Liver (tissue), 9 donors: ENCODE data around the gene IRF2. TPM values are rescaled to one million over a fixed set of nuclear protein-coding genes. Genes with fewer than 3 reads are reported as not detected.

Source experiments
- DNase-seq: peaks from one replicate; pipeline ENCODE4 v3.0.0-alpha.2; 2017; ENCODE audit warnings: low spot score
- H3K27ac ChIP-seq, 2 donors: one replicate each; pipeline ENCODE4 v1.7.0; 2013; ENCODE audit warnings: inconsistent platforms in 2 of 2, low read length in 2 of 2, control low read depth in 1 of 2, low read depth in 1 of 2, mild to moderate bottlenecking in 1 of 2
- H3K27me3 ChIP-seq, 4 donors: one replicate each; pipeline versions ENCODE4 v1.6.1 to v1.7.0; 2013; ENCODE audit warnings: low read length in 3 of 4, inconsistent platforms in 1 of 4, mild to moderate bottlenecking in 1 of 4, moderate library complexity in 1 of 4; ENCODE audit not compliant: control insufficient read depth in 4 of 4, insufficient read depth in 4 of 4
- H3K36me3 ChIP-seq, 4 donors: one replicate each; pipeline versions ENCODE4 v1.6.1 to v1.7.0; 2013; ENCODE audit warnings: low read length in 3 of 4, mild to moderate bottlenecking in 3 of 4, low read depth in 1 of 4, moderate library complexity in 1 of 4; ENCODE audit not compliant: control insufficient read depth in 4 of 4, insufficient read depth in 3 of 4
- H3K4me1 ChIP-seq, 4 donors: one replicate each; pipeline versions ENCODE4 v1.6.1 to v1.7.0; 2013; ENCODE audit warnings: low read length in 3 of 4, mild to moderate bottlenecking in 3 of 4, moderate library complexity in 1 of 4; ENCODE audit not compliant: control insufficient read depth in 4 of 4, insufficient read depth in 4 of 4
- H3K4me3 ChIP-seq, 3 donors: one replicate each; pipeline versions ENCODE4 v1.6.1 to v1.7.0; 2013; ENCODE audit warnings: low read length in 3 of 3, control low read depth in 1 of 3, low read depth in 1 of 3, mild to moderate bottlenecking in 1 of 3
- H3K9ac ChIP-seq, 2 donors: one replicate each; pipeline ENCODE4 v1.7.0; 2013; ENCODE audit warnings: low read length in 2 of 2, mild to moderate bottlenecking in 2 of 2, moderate library complexity in 2 of 2, control low read depth in 1 of 2, low read depth in 1 of 2
- H3K9me3 ChIP-seq, 4 donors: one replicate each; pipeline versions ENCODE4 v1.6.1 to v1.7.0; 2013; ENCODE audit warnings: low read length in 3 of 4; ENCODE audit not compliant: control insufficient read depth in 4 of 4
- CTCF ChIP-seq: fragments of 150-350 bp; IDR thresholded peaks from 2 replicates; pipeline ENCODE4 v1.5.1; 2017; ENCODE audit warnings: improper control_type of control experiment, low read depth, low read length; ENCODE audit not compliant: missing input control
- FOXA2 ChIP-seq: IDR thresholded peaks from 2 replicates; pipeline ENCODE4 v1.6.1; 2016; ENCODE audit warnings: antibody characterized with exemption
- GABPA ChIP-seq, 2 donors: IDR thresholded peaks in 1 of 2; conservative IDR thresholded peaks in 1 of 2; 2 replicates each; pipeline ENCODE4 v1.6.1; 2016; ENCODE audit warnings: antibody characterized with exemption in 2 of 2, mild to moderate bottlenecking in 1 of 2, moderate library complexity in 1 of 2
- HNF4A ChIP-seq, 2 donors: conservative IDR thresholded peaks; 2 replicates each; pipeline ENCODE4 v1.6.1; 2016; ENCODE audit warnings: antibody characterized with exemption in 2 of 2, mild to moderate bottlenecking in 2 of 2
- JUND ChIP-seq, 2 donors: IDR thresholded peaks; 2 replicates each; pipeline ENCODE4 v1.6.1; 2016; ENCODE audit warnings: antibody characterized with exemption in 2 of 2
- NR2F2 ChIP-seq: IDR thresholded peaks from 2 replicates; pipeline ENCODE4 v1.6.1; 2016; ENCODE audit warnings: antibody characterized with exemption
- RAD21 ChIP-seq, 2 donors: IDR thresholded peaks; 2 replicates each; pipeline ENCODE4 v1.6.1; 2016; ENCODE audit warnings: antibody characterized with exemption in 2 of 2, mild to moderate bottlenecking in 2 of 2
- RXRA ChIP-seq, 2 donors: IDR thresholded peaks; 2 replicates each; pipeline ENCODE4 v1.6.1; 2017 to 2018; ENCODE audit warnings: antibody characterized with exemption in 2 of 2, mild to moderate bottlenecking in 1 of 2
- TAF1 ChIP-seq: conservative IDR thresholded peaks from 2 replicates; pipeline ENCODE4 v1.6.1; 2016; ENCODE audit warnings: antibody characterized with exemption, mild to moderate bottlenecking
- YY1 ChIP-seq: IDR thresholded peaks from 2 replicates; pipeline ENCODE4 v1.6.1; 2016; ENCODE audit warnings: antibody characterized with exemption, mild to moderate bottlenecking
- ZBTB33 ChIP-seq: IDR thresholded peaks from 2 replicates; pipeline ENCODE4 v1.6.1; 2016; ENCODE audit warnings: antibody characterized with exemption
- WGBS: extraction: QIAGEN DNeasy Blood & Tissue Kit; methylation state at CpG from one replicate; pipeline ENCODE4 v1.1.7; 2013; 5-methylcytosine and 5-hydroxymethylcytosine counted together
- polyA plus RNA-seq, 2 donors: library from polyadenylated mRNA; stranded (reverse) in 1 of 2; unstranded in 1 of 2; fragments of 200-250 nt in 1 of 2; fragments of >200 nt in 1 of 2; fragmentation: Nextera tagmentation in 1 of 2; extraction: Ambion mirVana in 1 of 2; gene quantifications; one replicate each; pipeline versions ENCODE4 v1.2.1 to v1.2.3, GENCODE V29; 2013 to 2015
- total RNA-seq, 2 donors: library from RNA; depleted of rRNA; stranded (reverse); fragments of >200 nt; gene quantifications; one replicate each; pipeline ENCODE4 v1.2.3, GENCODE V29; 2014
- TF ChIP-seq, protein P1 (sequence below): IDR thresholded peaks from 2 replicates; pipeline ENCODE4 v1.6.1; 2016; ENCODE audit warnings: antibody characterized with exemption, mild to moderate bottlenecking
- TF ChIP-seq, protein P2 (sequence below): IDR thresholded peaks from 2 replicates; pipeline ENCODE4 v1.6.1; 2016; ENCODE audit warnings: antibody characterized with exemption
- TF ChIP-seq, protein P3 (sequence below): IDR thresholded peaks from 2 replicates; pipeline ENCODE4 v1.6.1; 2016; ENCODE audit warnings: antibody characterized with exemption
- donor health status: healthy.
- donor health status: healthy.
- donor health status: healthy.
- donor health status: healthy.
- donor health status: healthy.

Gene IRF2
- total and polyA plus RNA-seq, 4 donors, result 12.9 to 25.5 (median 22.2) TPM

GRCh38 chr4:184376923-184377322 is 97.4 kb downstream of the IRF2 start:
- WGBS, result 88% methylated on average over 1 of the region's 1 CpG
- H3K4me1 ChIP-seq, result peaks cover 2 to 23% (median 12%) of the 10 kb centered on the region in 4 donors
- DNase-seq, result no peak
- peaks cover 0 to 8% (median 2%) of the 10 kb centered on the region in 4 donors for H3K36me3 ChIP-seq
- TF ChIP-seq, protein P1, sequence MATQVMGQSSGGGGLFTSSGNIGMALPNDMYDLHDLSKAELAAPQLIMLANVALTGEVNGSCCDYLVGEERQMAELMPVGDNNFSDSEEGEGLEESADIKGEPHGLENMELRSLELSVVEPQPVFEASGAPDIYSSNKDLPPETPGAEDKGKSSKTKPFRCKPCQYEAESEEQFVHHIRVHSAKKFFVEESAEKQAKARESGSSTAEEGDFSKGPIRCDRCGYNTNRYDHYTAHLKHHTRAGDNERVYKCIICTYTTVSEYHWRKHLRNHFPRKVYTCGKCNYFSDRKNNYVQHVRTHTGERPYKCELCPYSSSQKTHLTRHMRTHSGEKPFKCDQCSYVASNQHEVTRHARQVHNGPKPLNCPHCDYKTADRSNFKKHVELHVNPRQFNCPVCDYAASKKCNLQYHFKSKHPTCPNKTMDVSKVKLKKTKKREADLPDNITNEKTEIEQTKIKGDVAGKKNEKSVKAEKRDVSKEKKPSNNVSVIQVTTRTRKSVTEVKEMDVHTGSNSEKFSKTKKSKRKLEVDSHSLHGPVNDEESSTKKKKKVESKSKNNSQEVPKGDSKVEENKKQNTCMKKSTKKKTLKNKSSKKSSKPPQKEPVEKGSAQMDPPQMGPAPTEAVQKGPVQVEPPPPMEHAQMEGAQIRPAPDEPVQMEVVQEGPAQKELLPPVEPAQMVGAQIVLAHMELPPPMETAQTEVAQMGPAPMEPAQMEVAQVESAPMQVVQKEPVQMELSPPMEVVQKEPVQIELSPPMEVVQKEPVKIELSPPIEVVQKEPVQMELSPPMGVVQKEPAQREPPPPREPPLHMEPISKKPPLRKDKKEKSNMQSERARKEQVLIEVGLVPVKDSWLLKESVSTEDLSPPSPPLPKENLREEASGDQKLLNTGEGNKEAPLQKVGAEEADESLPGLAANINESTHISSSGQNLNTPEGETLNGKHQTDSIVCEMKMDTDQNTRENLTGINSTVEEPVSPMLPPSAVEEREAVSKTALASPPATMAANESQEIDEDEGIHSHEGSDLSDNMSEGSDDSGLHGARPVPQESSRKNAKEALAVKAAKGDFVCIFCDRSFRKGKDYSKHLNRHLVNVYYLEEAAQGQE, result no peak
- TF ChIP-seq NR2F2, result no peak
- no peak for TF ChIP-seq CTCF
- TF ChIP-seq RAD21 (IDR thresholded peaks at IDR 0.05), result no peak
- no peak for TF ChIP-seq JUND (IDR thresholded peaks at IDR 0.05)
- no peak for TF ChIP-seq GABPA (IDR thresholded peaks at IDR 0.05 in 1 of 2, conservative IDR thresholded peaks at IDR 0.05 in 1 of 2)
- no peak for TF ChIP-seq TAF1
- TF ChIP-seq, protein P2, sequence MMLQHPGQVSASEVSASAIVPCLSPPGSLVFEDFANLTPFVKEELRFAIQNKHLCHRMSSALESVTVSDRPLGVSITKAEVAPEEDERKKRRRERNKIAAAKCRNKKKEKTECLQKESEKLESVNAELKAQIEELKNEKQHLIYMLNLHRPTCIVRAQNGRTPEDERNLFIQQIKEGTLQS, result no peak
- TF ChIP-seq, protein P3, sequence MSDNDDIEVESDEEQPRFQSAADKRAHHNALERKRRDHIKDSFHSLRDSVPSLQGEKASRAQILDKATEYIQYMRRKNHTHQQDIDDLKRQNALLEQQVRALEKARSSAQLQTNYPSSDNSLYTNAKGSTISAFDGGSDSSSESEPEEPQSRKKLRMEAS, result no peak
- TF ChIP-seq ZBTB33, result no peak
- H3K27me3 ChIP-seq, result no peaks in the 10 kb centered on the region
- no peaks in the 10 kb centered on the region for H3K9me3 ChIP-seq
- no peak overlapping the region for H3K27ac ChIP-seq
- H3K4me3 ChIP-seq, result no peak overlapping the region
- no peak overlapping the region for H3K9ac ChIP-seq

- H3K36me3 ChIP-seq, result peaks cover 0 to 8% (median 2%) of the 10 kb centered on the region in 4 donors
- no peaks in the 10 kb centered on the region for H3K9me3 ChIP-seq
- no peak for DNase-seq
- H3K27ac ChIP-seq, result no peak overlapping the region
- no peak overlapping the region for H3K4me3 ChIP-seq
- H3K9ac ChIP-seq, result no peak overlapping the region
- no peaks in the 10 kb centered on the region for H3K27me3 ChIP-seq
- 100% methylated on average over 1 of the region's 1 CpG for WGBS
- H3K4me1 ChIP-seq, result peaks cover 2 to 26% (median 17%) of the 10 kb centered on the region in 4 donors
- no peak for TF ChIP-seq HNF4A (conservative IDR thresholded peaks at IDR 0.05)
- no peak for TF ChIP-seq ZBTB33
- TF ChIP-seq RXRA (IDR thresholded peaks at IDR 0.05), result no peak
- no peak for TF ChIP-seq CTCF
- TF ChIP-seq RAD21 (IDR thresholded peaks at IDR 0.05), result no peak
- TF ChIP-seq YY1, result no peak
- no peak for TF ChIP-seq TAF1
- TF ChIP-seq FOXA2, result no peak
These were observed 98.1 kb downstream of the IRF2 start for GRCh38 chr4:184376126-184376838.
